ENCODE results near the gene KERA.

GRCh38 chr12:91044586-91044985 is 13.2 kb downstream of the KERA start:
- TF ChIP-seq CTCF (IDR thresholded peaks at IDR 0.05; ENCODE audit: low read length): no peak
- no peak for TF ChIP-seq EZH2phosphoT487 (IDR thresholded peaks at IDR 0.05; ENCODE audit: low read length)
- no peak for TF ChIP-seq EZH2 (optimal IDR thresholded peaks at IDR 0.05; ENCODE audit: low read depth, low read length)
